Sigmoid colon (tissue), 4 donors: ENCODE measurements around the gene TRMT1.

Source experiments
- CTCF ChIP-seq, 4 experiments: fragments of 450-650 bp in 3 of 4; fragments of 200-600 bp in 1 of 4; IDR thresholded peaks; one replicate each; pipeline ENCODE4 v1.5.1; 2016 to 2019; ENCODE audit warnings: antibody characterized with exemption in 4 of 4, mild to moderate bottlenecking in 3 of 4, moderate library complexity in 2 of 4
- EP300 ChIP-seq, 4 donors: sonication (generic); formaldehyde crosslinking; IDR thresholded peaks; one replicate each; pipeline ENCODE4 v1.6.1; 2017; ENCODE audit warnings: antibody characterized with exemption in 4 of 4
- POLR2A ChIP-seq, 2 donors: fragments of 450-650 bp; IDR thresholded peaks; one replicate each; pipeline ENCODE4 v1.6.1; 2016; ENCODE audit warnings: antibody characterized with exemption in 2 of 2, mild to moderate bottlenecking in 2 of 2, moderate library complexity in 2 of 2
- POLR2AphosphoS5 ChIP-seq, 4 donors: sonication (generic); formaldehyde crosslinking; IDR thresholded peaks; one replicate each; pipeline ENCODE4 v1.6.1; 2017; ENCODE audit warnings: antibody characterized with exemption in 4 of 4

- TF ChIP-seq POLR2A (IDR thresholded peaks at IDR 0.05) = no peak
- no peak for TF ChIP-seq POLR2AphosphoS5 (IDR thresholded peaks at IDR 0.05)
- TF ChIP-seq CTCF (IDR thresholded peaks at IDR 0.05) = no peak
- no peak for TF ChIP-seq EP300 (IDR thresholded peaks at IDR 0.05)
Measured at GRCh38 chr19:13062317-13062716, 54.2 kb downstream of the TRMT1 start.
